SU-DHL-6 (cell line): ENCODE data around the gene RDH13.
"Not testable (repeated sequence)": the region's sequence is repeated elsewhere in the genome, so short reads cannot be mapped to it uniquely, and the experiment has no call there.

Experiments used
- EZH2phosphoT487 ChIP-seq: fragments of 200-600 bp; sonication (generic), shearing (Covaris generic); conservative IDR thresholded peaks from 2 replicates; pipeline ENCODE4 v1.6.1; 2018; ENCODE audit warnings: mild to moderate bottlenecking, antibody characterized with exemption, low read length, moderate library complexity, mixed read lengths
- TF ChIP-seq, protein P1 (sequence below): fragments of 200-600 bp; sonication (generic); IDR thresholded peaks from one replicate; pipeline ENCODE4 v1.5.1; 2017; ENCODE audit warnings: antibody characterized with exemption, mild to moderate bottlenecking, low read length, moderate library complexity; ENCODE audit not compliant: insufficient read depth, poor library complexity, severe bottlenecking

DNA sequence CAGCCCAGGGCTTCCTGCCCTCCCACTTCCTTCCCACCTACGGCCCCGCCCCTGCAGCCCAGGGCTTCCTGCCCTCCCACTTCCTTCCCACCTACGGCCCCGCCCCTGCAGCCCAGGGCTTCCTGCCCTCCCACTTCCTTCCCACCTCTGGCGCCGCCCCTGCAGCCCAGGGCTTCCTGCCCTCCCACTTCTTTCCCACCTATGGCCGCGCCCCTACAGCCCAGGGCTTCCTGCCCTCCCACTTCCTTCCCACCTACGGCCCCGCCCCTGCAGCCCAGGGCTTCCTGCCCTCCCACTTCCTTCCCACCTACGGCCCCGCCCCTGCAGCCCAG, 35.8 kb downstream of the RDH13 start:
- TF ChIP-seq, protein P1, sequence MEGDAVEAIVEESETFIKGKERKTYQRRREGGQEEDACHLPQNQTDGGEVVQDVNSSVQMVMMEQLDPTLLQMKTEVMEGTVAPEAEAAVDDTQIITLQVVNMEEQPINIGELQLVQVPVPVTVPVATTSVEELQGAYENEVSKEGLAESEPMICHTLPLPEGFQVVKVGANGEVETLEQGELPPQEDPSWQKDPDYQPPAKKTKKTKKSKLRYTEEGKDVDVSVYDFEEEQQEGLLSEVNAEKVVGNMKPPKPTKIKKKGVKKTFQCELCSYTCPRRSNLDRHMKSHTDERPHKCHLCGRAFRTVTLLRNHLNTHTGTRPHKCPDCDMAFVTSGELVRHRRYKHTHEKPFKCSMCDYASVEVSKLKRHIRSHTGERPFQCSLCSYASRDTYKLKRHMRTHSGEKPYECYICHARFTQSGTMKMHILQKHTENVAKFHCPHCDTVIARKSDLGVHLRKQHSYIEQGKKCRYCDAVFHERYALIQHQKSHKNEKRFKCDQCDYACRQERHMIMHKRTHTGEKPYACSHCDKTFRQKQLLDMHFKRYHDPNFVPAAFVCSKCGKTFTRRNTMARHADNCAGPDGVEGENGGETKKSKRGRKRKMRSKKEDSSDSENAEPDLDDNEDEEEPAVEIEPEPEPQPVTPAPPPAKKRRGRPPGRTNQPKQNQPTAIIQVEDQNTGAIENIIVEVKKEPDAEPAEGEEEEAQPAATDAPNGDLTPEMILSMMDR = not testable (repeated sequence)
- TF ChIP-seq EZH2phosphoT487 = not testable (repeated sequence)
